DND-41 (cell line): ENCODE results near the gene MRM3.

Experiments used
- CTCF ChIP-seq: IDR thresholded peaks from 2 replicates; pipeline ENCODE4 v1.5.1; 2012; ENCODE audit warnings: borderline replicate concordance, low read length, moderate library complexity, mild to moderate bottlenecking; ENCODE audit not compliant: poor library complexity, severe bottlenecking; ENCODE audit errors: extremely low read depth
- EZH2 ChIP-seq: IDR thresholded peaks from 3 replicates; pipeline ENCODE4 v1.6.1; 2012; ENCODE audit warnings: borderline replicate concordance, low read depth, mild to moderate bottlenecking, moderate library complexity, low read length, inconsistent platforms; ENCODE audit not compliant: severe bottlenecking

- TF ChIP-seq CTCF (no peak), EZH2 (no peak)
Measured at GRCh38 chr17:825216-825615, 43.1 kb downstream of the MRM3 start.
